CD4-positive, alpha-beta T cell treated with Interleukin-17A for 4 hours (primary cell): ENCODE results near the gene PPT2.
A peak's percentile ranks its signal among the peaks of the same experiment; 100 is the strongest.

Experiments
- DNase-seq: peaks from one replicate; pipeline ENCODE4 v3.0.0-alpha.2; 2020; ENCODE audit warnings: mixed read lengths

PPT2 gene

GRCh38 chr6:32153564-32154513 lies at the start of gene PPT2:
Gene PPT2 (plus strand): TSS chr6:32154141. CDS start chr6:32154595, 454 bp downstream.
- DNase-seq = peak; percentile 75

DNA sequence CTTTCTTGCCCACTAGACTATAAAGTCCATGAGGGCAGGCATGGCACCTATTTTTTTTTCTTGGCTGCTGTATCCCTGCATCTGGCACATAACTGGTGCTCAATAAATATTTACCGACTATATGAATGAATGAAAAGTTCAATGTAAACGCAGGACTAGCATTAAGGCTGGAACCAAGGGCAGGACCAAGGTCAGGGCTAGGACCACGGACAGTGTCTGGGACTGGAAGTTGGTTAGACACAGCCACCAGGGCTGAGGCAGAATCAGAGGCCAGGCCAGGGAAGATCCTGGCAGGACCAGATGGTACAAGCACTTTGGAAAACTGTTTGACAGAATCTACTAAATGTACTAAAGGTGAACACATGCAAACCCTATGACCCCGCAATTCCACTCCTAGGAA lies 48.5 kb upstream of the PPT2 start:
- no peak for DNase-seq

GRCh38 chr6:32107406-32107805 lies 46.5 kb upstream of the PPT2 start:
- no peak for DNase-seq

DNA sequence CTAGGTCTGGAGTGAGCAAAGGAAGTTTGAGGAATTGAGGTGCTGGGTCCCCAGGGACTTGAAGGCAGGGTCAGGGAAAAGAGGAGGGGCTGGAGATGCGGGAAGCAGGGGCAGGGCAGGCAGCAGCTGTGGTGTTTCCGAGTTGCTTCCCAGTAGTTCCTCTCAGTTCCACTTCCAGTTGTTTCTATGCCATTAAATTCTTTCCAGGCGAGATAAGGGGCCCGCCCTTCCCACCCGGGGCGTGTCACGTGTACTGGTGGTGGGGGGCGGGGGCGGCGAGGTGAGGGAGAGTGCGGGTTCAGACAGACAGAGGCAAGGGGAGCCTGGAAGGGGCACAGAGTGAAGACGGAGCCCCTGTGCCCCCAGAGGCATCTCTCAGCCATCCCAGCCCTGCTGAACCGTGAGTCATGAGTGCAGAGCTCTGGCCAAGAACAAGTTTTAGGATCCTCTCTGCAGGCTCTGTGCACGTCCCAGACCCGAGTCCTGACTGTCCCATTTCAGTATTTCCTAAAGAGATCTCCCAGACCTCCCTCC lies 45.8 kb upstream of the PPT2 start:
- DNase-seq = no peak

DNA sequence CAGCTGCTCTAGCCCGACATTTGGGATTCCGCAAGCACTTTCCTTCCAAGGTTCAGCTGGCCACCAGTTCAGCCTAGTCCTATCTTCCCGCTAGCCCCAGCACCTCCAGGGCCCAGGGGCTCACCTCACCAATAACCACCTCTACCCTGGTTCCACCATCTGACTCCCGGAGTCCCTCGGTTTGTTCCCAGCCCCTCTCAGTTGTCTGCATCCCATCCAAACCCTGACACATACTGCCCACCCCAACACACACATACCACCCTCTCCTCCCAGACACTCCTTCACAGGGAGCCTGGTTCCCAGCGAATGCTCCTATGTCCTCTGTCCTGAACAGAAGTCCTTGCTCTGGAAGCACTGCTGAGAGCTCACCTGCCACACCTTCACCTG lies 45.2 kb upstream of the PPT2 start:
- no peak for DNase-seq

DNA sequence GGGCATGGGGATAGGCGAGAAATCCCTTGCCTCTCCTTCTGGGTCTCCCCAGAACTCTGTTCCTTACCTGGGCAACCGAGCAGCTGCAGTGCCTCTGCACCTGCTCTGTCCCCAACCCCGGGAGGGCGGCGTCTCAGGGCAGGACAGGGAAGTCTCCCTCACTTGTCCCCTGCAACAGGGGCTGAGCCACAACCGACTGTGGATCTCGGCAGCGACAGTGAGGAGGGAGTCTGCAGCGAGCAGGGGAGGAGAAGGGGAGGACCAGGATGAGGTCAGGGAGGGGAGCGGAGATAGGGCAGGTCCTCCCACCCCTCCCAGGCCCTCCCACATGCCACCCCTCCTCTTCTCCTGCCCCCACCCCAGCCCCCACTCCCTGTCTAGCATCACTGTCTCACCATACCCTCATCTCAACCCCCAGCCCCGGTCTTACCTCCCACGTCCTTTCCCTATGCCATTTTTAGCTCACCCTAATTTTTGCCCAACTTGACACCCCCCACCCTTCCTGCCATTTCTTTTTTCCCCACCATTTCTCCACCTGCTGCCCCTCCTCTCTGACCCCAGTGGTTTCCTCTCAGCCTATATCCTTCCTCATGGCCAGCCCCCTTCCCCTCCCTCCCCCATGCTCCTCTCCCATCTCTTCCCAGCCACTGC lies 44.7 kb upstream of the PPT2 start, which contains the start of gene TNXB:
TNXB (minus strand) TSS at position 225 of the 651 bp plus-strand sequence. CDS start 11,140 bp downstream, outside the sequence.
- no peak for DNase-seq

DNA sequence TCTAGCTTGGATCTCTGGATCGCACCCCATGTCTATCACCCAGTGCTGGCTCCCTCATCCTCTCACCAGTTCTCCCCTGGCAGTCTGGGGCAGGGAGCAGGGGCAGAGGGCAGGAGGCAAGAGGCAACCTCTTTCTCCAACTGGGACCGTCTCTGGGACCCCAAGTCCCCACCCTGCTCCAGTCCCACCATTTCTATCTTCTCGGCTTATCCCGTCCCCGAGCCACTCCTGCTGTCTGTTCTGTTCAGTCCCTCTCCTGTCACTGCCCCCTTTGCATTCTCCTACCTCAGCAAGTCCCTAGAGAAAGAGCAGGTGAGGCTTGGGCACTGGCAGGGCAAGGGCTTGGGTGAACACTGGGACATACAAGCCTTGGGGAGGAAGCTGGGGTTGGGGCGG lies 44.2 kb upstream of the PPT2 start:
- no peak for DNase-seq

GRCh38 chr6:32110632-32111031 lies 43.3 kb upstream of the PPT2 start:
- no peak for DNase-seq

DNA sequence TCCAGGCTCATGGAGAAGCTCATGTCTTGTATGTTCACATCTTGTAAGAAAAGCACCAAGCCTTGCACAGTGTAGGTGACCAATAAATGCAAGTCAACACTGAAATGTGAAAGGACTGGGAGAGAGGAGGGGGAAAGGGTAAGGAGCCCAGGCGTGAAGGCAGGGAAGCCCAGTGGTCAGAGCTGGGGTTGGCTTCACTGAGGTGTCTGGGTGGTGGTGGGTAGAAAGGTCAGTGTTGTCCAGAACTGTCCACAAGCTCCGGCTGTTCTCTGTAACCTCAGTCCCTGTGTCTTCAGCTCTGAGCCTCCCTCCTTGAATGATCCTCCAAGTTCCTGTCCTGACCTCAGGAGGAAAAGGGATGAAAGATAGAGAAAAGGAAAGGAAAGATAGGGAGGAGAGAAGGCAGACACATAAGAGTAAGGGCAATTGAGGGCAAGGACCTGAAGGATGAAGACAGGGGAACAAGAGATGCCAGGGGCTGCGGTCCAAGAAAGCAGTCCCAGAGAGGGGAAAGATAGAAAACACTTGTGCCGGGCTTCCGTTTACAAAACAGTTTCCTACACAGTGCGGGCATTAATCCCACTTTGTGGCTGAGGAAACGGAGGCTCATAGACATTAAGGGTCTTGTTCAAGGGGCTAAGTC lies 42.4 kb upstream of the PPT2 start:
- no peak for DNase-seq

DNA sequence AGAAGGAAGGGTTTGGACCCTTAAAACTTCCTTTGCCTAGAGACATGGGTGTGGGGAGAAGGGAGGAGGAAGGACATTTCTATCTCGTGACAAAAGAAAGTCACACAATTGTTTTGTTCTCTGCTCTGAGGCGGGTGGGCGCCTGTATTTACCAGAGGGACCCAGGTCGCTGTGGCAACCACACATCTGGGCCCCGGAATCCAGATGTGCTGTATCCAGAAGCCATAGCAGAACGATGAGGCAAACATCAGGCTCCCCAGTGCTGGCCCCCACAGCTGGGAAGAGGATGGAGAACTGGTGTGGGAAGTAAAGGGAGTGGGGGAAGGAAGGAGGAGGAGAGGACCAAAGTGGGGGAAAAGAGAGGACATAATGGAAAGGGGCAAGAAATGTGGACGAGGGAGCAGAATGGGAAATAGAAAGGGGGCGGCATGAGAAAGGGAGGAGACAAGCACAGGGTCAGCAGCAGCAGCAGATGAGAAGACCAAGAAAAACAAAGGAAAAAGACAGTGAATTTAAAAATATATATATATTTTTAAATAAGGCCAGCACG lies 41.4 kb upstream of the PPT2 start:
- no peak for DNase-seq

GRCh38 chr6:32113386-32114352 lies 40.3 kb upstream of the PPT2 start:
- DNase-seq = no peak

- no peak for DNase-seq
Measured at GRCh38 chr6:32114796-32115195, 39.1 kb upstream of the PPT2 start.

DNA sequence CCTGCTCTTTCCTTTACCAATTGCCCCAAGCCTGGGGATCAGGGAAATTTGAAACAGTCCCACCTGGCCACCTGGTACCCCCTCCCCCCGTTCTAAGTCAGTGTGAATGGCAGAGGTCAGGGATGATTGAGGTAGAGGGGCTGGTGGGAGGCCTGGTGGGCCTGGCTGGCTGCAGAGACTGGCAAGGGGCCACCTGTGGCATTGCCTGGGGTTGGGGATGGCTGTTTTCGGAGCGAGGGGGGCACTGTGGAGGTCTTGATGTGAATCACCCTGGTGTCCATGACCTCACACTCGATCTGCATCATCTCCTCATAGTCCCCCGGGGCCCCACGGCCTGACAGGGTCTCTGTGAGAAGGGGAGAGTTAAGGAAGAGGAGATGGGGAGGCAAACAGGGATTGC lies 38.3 kb upstream of the PPT2 start:
- DNase-seq = no peak

- no peak for DNase-seq
Measured at GRCh38 chr6:32116674-32117073, 37.3 kb upstream of the PPT2 start.

- no peak for DNase-seq
Measured at GRCh38 chr6:32117461-32117860, 36.5 kb upstream of the PPT2 start.

GRCh38 chr6:32118782-32119628 lies 34.9 kb upstream of the PPT2 start:
- peak; percentile 78 for DNase-seq

- DNase-seq = no peak
Measured at GRCh38 chr6:32120573-32121059, 33.3 kb upstream of the PPT2 start.

- DNase-seq = no peak
Measured at GRCh38 chr6:32123681-32124080, 30.3 kb upstream of the PPT2 start.

GRCh38 chr6:32126880-32127279 lies 27.1 kb upstream of the PPT2 start:
- no peak for DNase-seq

- no peak for DNase-seq
Measured at GRCh38 chr6:32127409-32127716, 26.6 kb upstream of the PPT2 start.
